ENCODE data around the gene GLRX3. TPM values are rescaled to one million over a fixed set of nuclear protein-coding genes. Genes with fewer than 3 reads are reported as not detected.

The GLRX3 gene
- total and polyA plus RNA-seq, 2 experiments from 2014 or later: 141 to 201 TPM

DNA sequence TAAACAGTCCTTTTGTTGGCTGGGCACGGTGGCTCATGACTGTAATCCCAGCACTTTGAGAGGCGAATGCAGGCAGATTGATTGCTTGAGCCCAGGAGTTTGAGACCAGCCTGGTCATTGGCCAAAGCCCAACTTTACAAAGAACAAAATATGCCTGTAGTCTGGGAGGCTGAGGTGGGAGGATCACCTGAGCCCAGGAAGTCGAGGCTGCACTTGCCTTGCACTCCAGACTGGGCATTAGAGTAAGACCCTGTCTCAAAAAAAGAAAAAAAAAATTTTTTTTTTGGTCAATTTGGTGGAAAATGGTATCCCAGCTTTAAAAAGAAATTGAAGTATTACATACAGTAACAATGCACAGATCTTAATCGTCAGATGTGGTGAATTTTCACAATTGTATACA lies 4.8 kb downstream of the GLRX3 start (continued):
- no peak for TF ChIP-seq ZNF462 (CRISPR knock-in tag; IDR thresholded peaks at IDR 0.05)

DNA sequence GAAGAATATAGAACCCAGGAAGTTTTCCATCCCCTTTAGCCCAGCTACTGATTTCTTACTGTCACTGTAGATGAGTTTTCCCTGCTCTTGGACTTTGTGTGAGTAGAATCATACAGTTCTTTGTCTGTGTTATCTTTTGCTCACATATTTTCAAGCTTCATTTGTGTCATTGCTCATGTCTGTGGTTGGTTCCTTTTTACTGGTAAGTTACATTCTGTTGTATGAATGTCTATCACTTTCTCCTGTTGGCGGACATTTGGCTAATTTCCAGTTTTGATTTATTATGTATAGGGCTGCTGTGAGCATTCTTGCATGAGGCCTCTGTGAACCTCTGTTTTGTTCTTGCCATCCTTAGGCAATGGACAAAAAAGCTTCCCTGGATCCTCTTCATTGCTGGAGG lies 5.3 kb downstream of the GLRX3 start:
- Histone ChIP-seq H3K9me2 (ENCODE audit: insufficient read depth) (no peaks in the 10 kb centered on the region), H3K27me3 (ENCODE audit: insufficient read depth) (no peaks in the 10 kb centered on the region), H3K4me2 (peak overlapping the region; percentile 40; the same call in 1 of the 2 replicates), H3F3A (replicated peaks; ENCODE audit: low read depth) (no peaks in the 10 kb centered on the region), H3K4me1 (ENCODE audit: insufficient read depth) (peaks cover 19% of the 10 kb centered on the region; the same call in 1 of the 2 replicates), H3K36me3 (ENCODE audit: insufficient read depth) (peaks cover 8% of the 10 kb centered on the region), H4K20me1 (replicated peaks; ENCODE audit: insufficient read depth) (peaks cover 71% of the 10 kb centered on the region), H3K4me3 (no peak overlapping the region), H3K79me2 (replicated peaks; ENCODE audit: insufficient read depth) (peaks cover 100% of the 10 kb centered on the region), H3K27ac (ENCODE audit: low read depth) (peak overlapping the region; percentile 63; the same call in 1 of the 2 replicates), H2AFZ (no peak overlapping the region)
- ATAC-seq: no peak
- H3K36me3 Mint-ChIP-seq (ENCODE audit: low read depth): peaks cover 40% of the 10 kb centered on the region
- H3K27me3 Mint-ChIP-seq (ENCODE audit: insufficient read depth, low read depth, poor library complexity): no peaks in the 10 kb centered on the region
- no peaks in the 10 kb centered on the region for H3K9me3 Mint-ChIP-seq
- peak overlapping the region; percentile 49 for H3K27ac Mint-ChIP-seq
- H3K4me3 Mint-ChIP-seq: no peak overlapping the region
- H3K4me1 Mint-ChIP-seq: peaks cover 35% of the 10 kb centered on the region
- DNase-seq (ENCODE audit: low spot score): no peak
- TF ChIP-seq, protein P1, sequence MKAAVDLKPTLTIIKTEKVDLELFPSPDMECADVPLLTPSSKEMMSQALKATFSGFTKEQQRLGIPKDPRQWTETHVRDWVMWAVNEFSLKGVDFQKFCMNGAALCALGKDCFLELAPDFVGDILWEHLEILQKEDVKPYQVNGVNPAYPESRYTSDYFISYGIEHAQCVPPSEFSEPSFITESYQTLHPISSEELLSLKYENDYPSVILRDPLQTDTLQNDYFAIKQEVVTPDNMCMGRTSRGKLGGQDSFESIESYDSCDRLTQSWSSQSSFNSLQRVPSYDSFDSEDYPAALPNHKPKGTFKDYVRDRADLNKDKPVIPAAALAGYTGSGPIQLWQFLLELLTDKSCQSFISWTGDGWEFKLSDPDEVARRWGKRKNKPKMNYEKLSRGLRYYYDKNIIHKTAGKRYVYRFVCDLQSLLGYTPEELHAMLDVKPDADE (IDR thresholded peaks at IDR 0.05): no peak
- TF ChIP-seq JUNB (IDR thresholded peaks at IDR 0.05; ENCODE audit: unreplicated experiment) (no peak), ZNF114 (CRISPR knock-in tag; IDR thresholded peaks at IDR 0.05) (no peak), STAT1 (IDR thresholded peaks at IDR 0.05; ENCODE audit: unreplicated experiment) (no peak), ZNF331 (CRISPR knock-in tag; IDR thresholded peaks at IDR 0.05; ENCODE audit: low read depth) (no peak), CREB1 (CRISPR knock-in tag; IDR thresholded peaks at IDR 0.05; ENCODE audit: low read depth) (no peak), POLR2AphosphoS5 (IDR thresholded peaks at IDR 0.05; ENCODE audit: low read depth) (no peak), CTCF (conservative IDR thresholded peaks at IDR 0.05; ENCODE audit: low read depth in 2 of 2) (no peak), NANOG (IDR thresholded peaks at IDR 0.05; ENCODE audit: borderline replicate concordance) (no peak), EZH2phosphoT487 (IDR thresholded peaks at IDR 0.05; ENCODE audit: unreplicated experiment) (no peak)
- TF ChIP-seq, protein P2, sequence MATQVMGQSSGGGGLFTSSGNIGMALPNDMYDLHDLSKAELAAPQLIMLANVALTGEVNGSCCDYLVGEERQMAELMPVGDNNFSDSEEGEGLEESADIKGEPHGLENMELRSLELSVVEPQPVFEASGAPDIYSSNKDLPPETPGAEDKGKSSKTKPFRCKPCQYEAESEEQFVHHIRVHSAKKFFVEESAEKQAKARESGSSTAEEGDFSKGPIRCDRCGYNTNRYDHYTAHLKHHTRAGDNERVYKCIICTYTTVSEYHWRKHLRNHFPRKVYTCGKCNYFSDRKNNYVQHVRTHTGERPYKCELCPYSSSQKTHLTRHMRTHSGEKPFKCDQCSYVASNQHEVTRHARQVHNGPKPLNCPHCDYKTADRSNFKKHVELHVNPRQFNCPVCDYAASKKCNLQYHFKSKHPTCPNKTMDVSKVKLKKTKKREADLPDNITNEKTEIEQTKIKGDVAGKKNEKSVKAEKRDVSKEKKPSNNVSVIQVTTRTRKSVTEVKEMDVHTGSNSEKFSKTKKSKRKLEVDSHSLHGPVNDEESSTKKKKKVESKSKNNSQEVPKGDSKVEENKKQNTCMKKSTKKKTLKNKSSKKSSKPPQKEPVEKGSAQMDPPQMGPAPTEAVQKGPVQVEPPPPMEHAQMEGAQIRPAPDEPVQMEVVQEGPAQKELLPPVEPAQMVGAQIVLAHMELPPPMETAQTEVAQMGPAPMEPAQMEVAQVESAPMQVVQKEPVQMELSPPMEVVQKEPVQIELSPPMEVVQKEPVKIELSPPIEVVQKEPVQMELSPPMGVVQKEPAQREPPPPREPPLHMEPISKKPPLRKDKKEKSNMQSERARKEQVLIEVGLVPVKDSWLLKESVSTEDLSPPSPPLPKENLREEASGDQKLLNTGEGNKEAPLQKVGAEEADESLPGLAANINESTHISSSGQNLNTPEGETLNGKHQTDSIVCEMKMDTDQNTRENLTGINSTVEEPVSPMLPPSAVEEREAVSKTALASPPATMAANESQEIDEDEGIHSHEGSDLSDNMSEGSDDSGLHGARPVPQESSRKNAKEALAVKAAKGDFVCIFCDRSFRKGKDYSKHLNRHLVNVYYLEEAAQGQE (IDR thresholded peaks at IDR 0.05; ENCODE audit: unreplicated experiment): no peak
